ENCODE data around the gene POU2AF1. TPM values are rescaled to one million over a fixed set of nuclear protein-coding genes. Genes with fewer than 3 reads are reported as not detected.

Gene POU2AF1
- total and polyA plus RNA-seq, 2 of the 13 experiments (the other 11 are each of a cell fraction or from before 2014, with no cell fraction given): 1.9 to 3.6 TPM

GRCh38 chr11:111422494-111423249 is 43.6 kb upstream of the POU2AF1 start (continued):
- no peak for TF ChIP-seq ZNF326 (CRISPR knock-in tag; IDR thresholded peaks at IDR 0.05; ENCODE audit: borderline replicate concordance)
- no peak for TF ChIP-seq SOX13 (IDR thresholded peaks at IDR 0.05)
- TF ChIP-seq SOX13 (CRISPR knock-in tag; conservative IDR thresholded peaks at IDR 0.05 in 1 of 2, IDR thresholded peaks at IDR 0.05 in 1 of 2): peak in 1 of 2 experiments; percentile 51; a peak in 1 of 4 replicates
- TF ChIP-seq GMEB1 (CRISPR knock-in tag; IDR thresholded peaks at IDR 0.05; ENCODE audit: borderline replicate concordance): no peak; the same call in 1 of the 2 replicates
- TF ChIP-seq ZNF546 (CRISPR knock-in tag; conservative IDR thresholded peaks at IDR 0.05): no peak
- TF ChIP-seq ZNF713 (CRISPR knock-in tag; IDR thresholded peaks at IDR 0.05): no peak
- TF ChIP-seq ZNF343 (CRISPR knock-in tag; IDR thresholded peaks at IDR 0.05): no peak
- TF ChIP-seq ZNF235 (CRISPR knock-in tag; IDR thresholded peaks at IDR 0.05; ENCODE audit: borderline replicate concordance): no peak
- no peak for TF ChIP-seq PTBP1 (IDR thresholded peaks at IDR 0.05; ENCODE audit: low read depth, low read length, poor library complexity, severe bottlenecking)
- peak; percentile 58 for TF ChIP-seq ZNF781 (CRISPR knock-in tag; IDR thresholded peaks at IDR 0.05; ENCODE audit: borderline replicate concordance, not compliant biosample characterization)
- peak; percentile 54; the same call in 1 of the 2 replicates for TF ChIP-seq ZFP90 (CRISPR knock-in tag; IDR thresholded peaks at IDR 0.05; ENCODE audit: borderline replicate concordance)
- TF ChIP-seq PRDM10 (CRISPR knock-in tag; IDR thresholded peaks at IDR 0.05; ENCODE audit: low read depth): 0 out of 2 replicates have a peak, but pooled peaks have one; percentile 12
- no peak for TF ChIP-seq MLLT10 (CRISPR knock-in tag; IDR thresholded peaks at IDR 0.05)
- no peak for TF ChIP-seq HNRNPL (IDR thresholded peaks at IDR 0.05; ENCODE audit: low read depth, low read length)
- no peak for TF ChIP-seq ZBTB21 (CRISPR knock-in tag; IDR thresholded peaks at IDR 0.05)
- TF ChIP-seq AGO2 (optimal IDR thresholded peaks at IDR 0.05; ENCODE audit: low read depth, low read length): no peak
- TF ChIP-seq NCOA2 (CRISPR knock-in tag; IDR thresholded peaks at IDR 0.05): peak; percentile 80
- no peak for TF ChIP-seq U2AF2 (IDR thresholded peaks at IDR 0.05; ENCODE audit: low read depth, low read length)
- peak; percentile 30; the same call in 1 of the 2 replicates for TF ChIP-seq ZNF747 (CRISPR knock-in tag; IDR thresholded peaks at IDR 0.05; ENCODE audit: borderline replicate concordance)
- no peak for TF ChIP-seq PREB (CRISPR knock-in tag; IDR thresholded peaks at IDR 0.05)
- TF ChIP-seq SYNCRIP (IDR thresholded peaks at IDR 0.05; ENCODE audit: insufficient read depth, low read depth, low read length): no peak
- peak; percentile 91 for TF ChIP-seq GATAD2A (CRISPR knock-in tag; IDR thresholded peaks at IDR 0.05)
- no peak for TF ChIP-seq SUZ12 (IDR thresholded peaks at IDR 0.05; ENCODE audit: low read depth, low read length)
- 0 out of 2 replicates have a peak, but pooled peaks have one; percentile 27 for TF ChIP-seq PHF21A (CRISPR knock-in tag; IDR thresholded peaks at IDR 0.05)
- no peak for TF ChIP-seq RFX3 (CRISPR knock-in tag; IDR thresholded peaks at IDR 0.05)
